Adipose tissue (tissue), 3 donors: Measurements from ENCODE around the gene WIPI1. TPM values are rescaled to one million over a fixed set of nuclear protein-coding genes. Genes with fewer than 3 reads are reported as not detected.

Experiments used
- H3K27ac ChIP-seq: one replicate; pipeline ENCODE4 v1.5.1; 2013; ENCODE audit warnings: low read depth, low read length
- WGBS, 3 donors: extraction: QIAGEN DNeasy Blood & Tissue Kit; methylation state at CpG; one replicate each; pipeline ENCODE4 v1.1.7; 2013; 5-methylcytosine and 5-hydroxymethylcytosine counted together
- polyA plus RNA-seq, 3 donors: library from polyadenylated mRNA; stranded (reverse); fragments of 200-250 nt; gene quantifications; one replicate each; pipeline ENCODE4 v1.2.3, GENCODE V29; 2013
- donor health status: healthy with polysubstance abuse.
- donor health status: Bipolar disorder and iron deficiency.
- donor health status: healthy.

The WIPI1 gene
- polyA plus RNA-seq, 3 donors, result 27.7 to 37.7 (median 37.1) TPM

DNA sequence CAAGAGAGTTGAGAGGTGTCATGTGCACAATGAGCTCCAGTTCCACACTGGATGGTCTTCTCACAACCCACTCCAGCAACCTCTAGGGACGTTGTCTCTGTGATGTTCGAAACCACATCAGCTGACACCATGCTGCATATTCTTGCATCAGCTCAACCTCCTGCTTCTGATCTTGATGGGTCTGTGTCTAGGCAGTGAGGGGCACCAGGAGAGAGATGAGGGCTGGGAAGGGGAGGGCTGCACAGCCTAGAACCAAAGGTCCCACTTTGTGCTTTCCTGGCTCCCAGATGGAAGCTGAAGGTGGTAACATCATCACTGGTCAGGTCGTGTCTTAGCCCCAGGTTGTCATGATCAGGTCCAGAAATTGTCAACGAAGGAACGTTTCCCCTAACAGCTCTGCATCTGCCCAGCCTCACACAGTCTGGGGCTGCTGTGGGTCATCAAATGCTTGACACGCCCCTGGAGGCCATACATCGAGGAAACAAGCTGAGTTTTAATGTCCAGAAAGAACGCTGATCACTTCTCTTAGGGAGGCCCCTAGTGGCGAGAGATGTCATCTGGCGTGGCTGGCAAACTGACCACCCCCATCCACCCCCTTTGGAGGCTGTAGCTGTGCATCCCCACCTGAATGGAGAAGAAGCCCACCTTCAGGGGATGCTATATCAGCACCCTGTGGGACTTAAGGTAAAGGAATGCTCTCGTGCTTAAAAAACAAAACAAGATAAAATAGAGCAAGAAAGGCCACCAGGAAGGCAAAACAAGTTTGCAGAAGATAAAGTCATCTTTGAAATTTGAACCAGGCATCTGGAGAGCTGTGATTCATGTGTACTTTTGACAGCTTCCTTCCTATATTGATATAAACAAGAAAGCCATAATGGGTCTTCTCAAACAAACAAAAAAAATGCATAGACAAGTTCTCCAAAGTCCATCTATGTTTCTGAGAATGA lies 58.3 kb downstream of the WIPI1 start:
- H3K27ac ChIP-seq, result no peak overlapping the region
- 15 to 23% (median 17%) methylated on average over 11 of the region's 11 CpGs for WGBS, 3 donors

DNA sequence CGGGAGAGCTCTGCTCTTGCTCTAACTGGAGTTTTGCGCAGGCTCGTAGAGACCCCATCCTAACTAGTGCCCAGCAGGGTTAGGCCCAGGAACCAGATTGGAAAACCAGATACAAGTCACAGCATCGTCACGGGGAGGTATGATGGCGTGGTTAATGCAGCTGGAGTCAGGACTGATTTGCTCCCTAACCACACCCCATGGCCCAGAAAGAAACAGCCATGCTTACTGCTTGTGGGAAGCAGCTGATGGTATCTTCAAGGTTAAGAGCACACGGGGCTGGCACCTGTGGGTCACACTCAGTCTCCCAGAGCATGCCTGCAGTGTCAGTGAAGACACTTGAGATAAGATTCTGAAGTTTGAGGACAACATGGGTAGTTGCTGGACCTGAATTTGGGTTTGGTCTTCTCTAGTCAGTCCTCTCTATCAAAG lies 60.2 kb downstream of the WIPI1 start:
- H3K27ac ChIP-seq, result no peak overlapping the region
- 57 to 75% (median 61%) methylated on average over 7 of the region's 7 CpGs for WGBS, 3 donors

DNA sequence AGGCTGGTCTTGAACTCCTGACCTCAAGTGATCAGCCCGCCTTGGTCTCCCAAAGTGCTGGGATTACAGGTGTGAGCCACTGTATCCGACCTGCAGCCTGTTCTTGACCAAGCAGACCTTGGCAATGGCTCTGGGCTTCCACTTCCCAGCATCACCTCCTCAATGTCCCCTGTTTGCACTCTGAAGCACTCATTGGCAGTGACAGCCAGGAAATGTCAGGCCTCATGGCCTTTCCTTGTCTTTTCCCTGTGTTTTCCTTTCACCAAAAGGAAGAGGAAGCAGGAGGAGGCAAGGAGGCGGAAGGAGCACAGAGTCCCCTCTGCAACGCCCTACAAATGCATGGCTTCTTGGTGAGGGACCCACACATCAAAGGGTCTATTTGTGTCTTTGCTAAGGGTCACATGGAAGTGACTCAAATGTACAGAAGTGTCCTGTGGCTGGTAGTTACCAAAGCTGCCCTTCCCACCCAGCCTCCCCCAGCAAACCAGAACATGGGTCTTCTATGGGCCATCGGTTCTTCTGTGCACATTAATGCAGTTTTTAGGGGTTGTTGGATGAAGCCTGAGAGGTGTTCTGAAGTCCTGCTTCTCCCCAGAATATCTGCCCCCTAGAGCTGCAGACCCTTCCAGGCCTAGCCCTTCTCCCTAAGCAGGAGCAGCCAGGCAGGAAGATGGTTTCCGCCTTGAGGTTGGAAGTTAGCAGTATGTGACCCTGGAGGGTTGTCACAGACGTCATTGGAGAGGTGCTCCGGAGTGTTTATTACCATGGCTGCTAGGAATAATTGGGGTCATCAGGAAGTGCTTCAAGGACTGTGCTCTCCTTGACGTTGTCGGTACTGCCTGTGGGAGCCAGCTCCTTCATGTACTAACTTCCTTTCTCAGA lies 60.8 kb downstream of the WIPI1 start:
- 62 to 84% (median 67%) methylated on average over 10 of the region's 10 CpGs for WGBS, 3 donors
- no peak overlapping the region for H3K27ac ChIP-seq

DNA sequence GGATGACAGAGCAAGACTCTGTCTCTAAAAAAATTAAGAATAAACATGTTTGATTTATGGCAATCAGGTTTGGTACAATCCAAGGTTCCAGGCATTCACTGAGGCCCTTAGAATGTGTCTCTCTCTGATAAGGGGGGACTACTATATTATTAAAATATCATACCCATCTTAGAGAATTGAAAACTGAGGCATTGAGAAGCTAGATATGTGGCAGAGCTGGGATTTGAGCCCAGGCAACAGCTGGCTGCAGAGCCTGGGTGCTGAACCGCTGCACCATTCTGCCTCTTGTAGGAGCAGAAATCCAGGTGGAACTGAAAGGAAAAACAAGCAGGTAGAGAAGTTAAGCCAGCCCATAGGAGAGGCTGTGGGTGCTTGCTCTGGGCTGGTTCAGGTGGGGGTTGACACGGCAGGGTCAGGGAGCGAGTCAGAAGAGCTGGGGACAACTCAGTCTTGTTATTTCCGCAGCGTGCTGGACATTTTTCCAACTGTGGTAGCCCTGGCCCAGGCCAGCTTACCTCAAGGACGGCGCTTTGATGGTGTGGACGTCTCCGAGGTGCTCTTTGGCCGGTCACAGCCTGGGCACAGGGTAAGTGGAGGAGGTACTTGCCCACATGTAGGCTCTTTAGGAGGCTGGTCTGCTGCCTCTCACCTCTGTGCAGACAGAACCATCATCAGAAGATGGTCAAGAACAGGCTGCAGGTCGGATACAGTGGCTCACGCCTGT lies 62.5 kb downstream of the WIPI1 start:
- 93 to 98% (median 97%) methylated on average over 12 of the region's 12 CpGs for WGBS, 3 donors
- H3K27ac ChIP-seq, result no peak overlapping the region

DNA sequence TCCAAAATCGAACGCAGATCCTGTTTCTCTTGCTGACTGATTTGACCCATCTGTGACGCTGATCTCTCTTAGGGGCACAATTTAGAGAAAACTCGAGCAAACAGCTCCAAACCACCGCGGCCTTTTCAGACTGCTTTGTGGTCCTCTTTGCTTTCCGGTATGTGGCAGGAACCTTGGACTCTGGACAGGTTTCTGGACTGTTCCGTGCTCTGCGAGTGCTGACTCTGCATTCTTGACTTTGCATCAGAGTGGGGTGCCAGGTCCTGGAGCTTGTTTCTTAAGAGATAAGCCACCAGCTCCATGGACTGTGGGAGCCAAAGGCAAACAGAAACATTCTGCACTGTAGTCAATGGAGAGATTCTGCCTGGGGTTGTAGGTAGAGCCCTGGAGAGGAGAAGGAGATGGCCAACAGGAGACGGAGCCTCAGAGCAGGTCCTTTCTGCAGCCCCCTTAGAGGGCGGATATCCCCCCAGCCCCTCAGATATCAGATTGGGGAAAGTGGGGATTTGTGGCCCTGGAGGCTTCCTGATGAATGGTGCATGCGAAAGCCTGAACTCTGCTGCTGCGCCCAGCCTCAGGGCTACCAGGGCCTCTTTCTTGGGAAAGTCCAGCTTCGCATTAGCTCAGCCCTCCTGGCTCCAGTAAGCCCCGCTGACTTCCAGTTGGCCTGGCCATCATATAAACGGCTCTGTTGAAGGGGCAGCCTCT lies 65.6 kb downstream of the WIPI1 start:
- WGBS, 3 donors, result 72 to 86% (median 77%) methylated on average over 16 of the region's 16 CpGs
- H3K27ac ChIP-seq, result no peak overlapping the region

DNA sequence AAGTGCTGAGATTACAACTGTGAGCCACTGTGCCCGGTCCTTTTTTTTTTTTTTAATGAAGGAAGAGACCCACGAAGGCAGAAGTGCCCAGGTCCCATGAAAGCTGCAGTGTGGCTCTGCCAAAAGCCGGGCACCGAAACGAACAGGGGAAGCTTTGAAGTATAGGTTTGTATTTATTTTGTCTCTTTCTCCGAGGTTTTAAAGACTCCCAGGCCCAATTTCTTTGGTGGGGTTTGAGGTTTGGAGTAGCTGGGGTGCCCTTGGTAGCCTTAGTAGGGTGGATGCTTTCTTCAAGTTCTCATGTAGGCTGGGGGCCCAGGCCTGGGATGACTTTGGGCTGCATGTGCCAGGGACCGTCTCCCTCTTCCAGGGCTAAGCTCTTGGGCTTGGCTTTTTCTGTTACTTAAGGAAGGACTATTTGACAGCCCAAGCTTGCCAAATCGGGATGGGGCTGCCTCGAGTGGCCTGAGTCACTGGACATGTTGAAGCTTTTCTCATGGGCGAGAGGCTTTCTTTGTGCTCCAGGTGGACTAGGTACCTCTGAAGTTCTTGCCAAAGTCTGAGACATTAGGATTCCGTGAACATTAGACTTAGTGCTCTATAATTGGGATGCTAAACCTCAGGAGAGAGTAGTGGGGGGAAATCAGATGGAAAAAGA lies 66.3 kb downstream of the WIPI1 start:
- 76 to 87% (median 78%) methylated on average over 11 of the region's 11 CpGs for WGBS, 3 donors
- no peak overlapping the region for H3K27ac ChIP-seq

DNA sequence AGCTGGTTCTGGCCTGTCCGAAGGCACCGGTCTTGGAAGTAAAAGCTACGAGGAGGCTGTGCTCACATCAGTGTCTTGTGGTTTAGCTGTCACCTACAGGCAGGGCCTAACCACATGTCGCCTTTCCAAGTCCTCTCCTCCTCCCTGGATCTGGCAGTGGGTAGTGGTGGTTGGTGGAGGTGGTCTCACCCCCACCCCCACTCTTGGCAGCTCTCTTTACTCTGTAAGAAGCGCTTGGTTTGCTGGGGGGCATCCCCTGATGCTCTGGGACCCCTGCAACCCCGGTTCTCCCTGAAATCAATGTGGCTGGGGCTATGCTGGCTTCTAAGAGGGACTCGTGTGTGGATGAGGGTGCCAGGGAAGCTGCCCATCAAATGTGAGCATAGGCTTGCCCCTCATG lies 68.3 kb downstream of the WIPI1 start:
- H3K27ac ChIP-seq, result no peak overlapping the region
- 70 to 78% (median 77%) methylated on average over 7 of the region's 7 CpGs for WGBS, 3 donors

DNA sequence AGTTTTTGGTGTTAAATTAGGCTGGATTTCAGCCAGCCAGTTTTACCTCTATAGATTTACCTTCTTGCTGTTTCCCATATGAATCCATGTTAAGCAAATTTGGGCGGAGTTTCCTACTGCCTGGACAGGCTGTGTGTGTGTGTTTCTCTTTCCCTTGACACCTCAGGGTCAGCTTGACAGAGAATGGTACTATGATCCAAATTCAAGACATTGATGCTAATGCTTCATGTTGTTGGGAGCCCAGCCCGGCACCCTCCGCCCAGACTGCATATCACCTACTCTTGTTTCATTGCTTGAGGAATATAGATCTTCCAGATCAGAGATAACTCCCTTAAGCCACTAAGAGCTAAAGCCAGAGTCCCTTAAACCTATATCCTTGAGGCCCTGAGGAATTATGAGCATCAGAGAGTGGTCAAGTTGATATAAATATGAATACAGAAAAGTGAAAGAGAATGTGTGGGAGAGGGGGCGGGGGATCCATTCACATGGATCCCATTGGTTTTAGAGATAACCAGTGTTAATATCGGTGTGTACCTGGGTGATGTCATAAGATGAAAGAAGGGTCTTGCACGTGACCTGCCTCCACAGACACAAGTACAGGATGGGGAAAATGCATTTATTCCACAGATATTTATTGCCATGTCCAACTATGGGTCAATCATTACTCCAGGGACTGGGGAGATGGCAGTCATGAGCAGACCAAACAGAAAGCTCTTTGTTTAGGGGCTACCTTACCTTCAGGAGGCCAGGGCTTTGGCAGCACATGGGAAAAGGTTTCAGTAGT lies 69.7 kb downstream of the WIPI1 start:
- no peak overlapping the region for H3K27ac ChIP-seq
- 80 to 96% (median 95%) methylated on average over 6 of the region's 6 CpGs for WGBS, 3 donors

DNA sequence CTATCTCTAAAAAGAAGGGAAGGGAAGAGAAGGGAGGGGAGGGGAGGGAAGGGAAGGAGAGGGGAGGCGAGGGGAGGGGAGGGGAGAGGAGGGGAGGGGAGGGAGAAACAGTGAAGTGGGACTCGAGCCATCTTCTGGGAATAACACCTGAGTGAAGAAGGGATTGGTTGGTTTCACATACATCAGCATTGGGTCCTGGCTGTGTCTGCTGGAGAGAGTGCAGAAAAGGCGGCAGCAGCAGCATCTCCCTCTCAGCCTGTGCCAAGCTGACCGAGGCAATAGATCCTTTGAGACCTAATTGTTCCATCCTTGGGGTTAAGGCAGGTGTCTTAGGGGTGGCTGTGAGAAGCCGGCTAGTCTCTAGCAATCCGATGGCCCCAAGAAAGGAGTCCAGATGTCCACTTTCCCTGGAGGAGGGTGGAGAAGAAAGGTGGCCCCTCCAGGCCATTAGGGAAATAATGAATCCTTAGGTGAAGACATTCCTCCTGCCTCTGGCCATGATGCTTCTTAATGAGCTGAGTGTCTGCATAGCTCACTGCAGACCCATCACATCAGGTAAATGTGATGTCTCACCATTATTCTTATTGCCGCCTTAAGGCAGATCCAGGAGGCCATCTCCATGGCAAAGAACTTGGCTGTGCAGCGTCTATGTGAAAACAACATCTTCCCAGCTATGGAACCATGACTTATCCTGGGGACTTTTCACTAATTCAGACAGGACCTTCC lies 71.6 kb downstream of the WIPI1 start:
- no peak overlapping the region for H3K27ac ChIP-seq
- WGBS, 3 donors, result 72 to 96% (median 92%) methylated on average over 7 of the region's 8 CpGs

DNA sequence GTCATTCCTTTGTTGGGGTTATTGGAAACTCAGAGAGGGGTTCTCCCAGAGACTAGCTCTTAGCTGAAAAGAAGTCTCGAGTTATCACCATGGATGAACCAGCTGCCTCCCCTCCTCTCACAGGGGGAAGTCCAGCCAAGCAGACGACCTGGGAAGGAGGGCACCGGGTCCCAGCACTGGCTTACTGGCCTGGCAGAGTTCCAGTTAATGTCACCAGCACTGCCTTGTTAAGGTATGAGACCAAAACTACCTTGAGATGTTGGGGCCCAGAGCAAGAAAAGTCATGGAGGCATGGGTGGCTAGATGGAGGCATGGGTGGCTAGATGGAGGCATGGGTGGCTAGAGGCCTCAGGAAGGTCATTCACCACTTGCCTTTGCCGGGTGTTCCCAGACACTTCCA lies 72.4 kb downstream of the WIPI1 start:
- no peak overlapping the region for H3K27ac ChIP-seq

DNA sequence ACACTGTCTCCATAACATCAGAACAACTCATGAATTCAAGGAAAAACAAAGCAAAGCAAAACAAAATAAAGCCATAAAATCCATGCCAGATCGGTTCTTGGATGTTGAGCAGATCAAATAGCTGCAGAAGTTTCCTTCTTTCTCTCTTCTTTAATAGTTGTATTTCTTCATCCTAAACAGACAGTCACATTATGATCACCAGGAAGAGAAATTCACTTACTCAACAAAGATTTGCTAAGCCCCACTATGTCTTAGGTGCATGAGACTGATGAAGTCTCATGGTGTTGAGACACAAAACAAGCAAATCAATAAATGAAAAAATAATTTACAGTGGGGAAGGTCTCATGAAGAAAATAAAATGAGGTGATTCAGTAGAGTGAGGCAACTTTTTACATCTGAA lies 72.8 kb downstream of the WIPI1 start:
- WGBS, 3 donors, result 46 to 79% (median 51%) methylated on average over 1 of the region's 1 CpG
- H3K27ac ChIP-seq, result no peak overlapping the region

More for the DNA sequence above, 72.4 kb downstream of the WIPI1 start:
- WGBS, 3 donors, result 86 to 94% (median 92%) methylated on average over 4 of the region's 4 CpGs

DNA sequence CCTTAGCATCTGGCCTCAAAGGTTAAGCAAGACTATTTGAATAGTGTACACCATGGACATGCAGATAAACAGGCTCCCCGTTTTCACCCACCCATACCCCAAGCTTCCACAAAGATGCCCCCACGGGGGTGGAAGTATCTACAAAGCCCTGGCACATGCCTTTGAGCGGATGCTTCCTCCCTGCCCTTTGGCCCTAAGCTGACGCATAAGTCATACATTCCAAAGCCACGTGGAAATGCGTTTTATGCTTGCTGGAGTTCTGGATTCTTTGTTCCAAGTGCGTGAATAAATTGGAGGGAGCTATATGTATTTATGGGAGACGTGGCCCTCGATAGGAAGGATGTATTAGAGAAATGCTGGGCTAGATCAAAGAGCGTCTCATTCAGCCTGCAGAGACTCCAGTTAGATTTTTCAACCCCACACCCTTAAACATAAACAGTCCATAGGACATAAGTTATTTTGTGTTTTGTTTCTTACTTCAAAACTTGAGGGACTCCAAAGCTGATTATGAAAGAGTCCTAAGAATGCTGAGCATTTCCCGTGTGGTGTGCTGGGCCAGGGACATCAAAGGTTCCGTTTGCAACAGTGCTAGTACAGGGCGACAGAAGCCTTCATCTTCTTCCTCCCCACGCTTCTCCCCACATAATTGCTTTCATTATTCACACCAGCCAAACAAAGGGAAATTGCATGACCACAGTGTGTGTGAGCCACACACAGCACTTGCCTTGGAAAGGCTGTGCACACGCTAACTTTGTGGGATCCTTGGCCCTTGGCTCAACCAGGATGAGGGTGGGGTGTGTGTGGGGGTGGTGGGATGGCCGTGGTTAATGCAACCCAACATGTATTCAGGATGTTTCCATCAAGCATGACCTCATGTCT lies 73.6 kb downstream of the WIPI1 start:
- no peak overlapping the region for H3K27ac ChIP-seq
- 32 to 77% (median 39%) methylated on average over 16 of the region's 16 CpGs for WGBS, 3 donors

DNA sequence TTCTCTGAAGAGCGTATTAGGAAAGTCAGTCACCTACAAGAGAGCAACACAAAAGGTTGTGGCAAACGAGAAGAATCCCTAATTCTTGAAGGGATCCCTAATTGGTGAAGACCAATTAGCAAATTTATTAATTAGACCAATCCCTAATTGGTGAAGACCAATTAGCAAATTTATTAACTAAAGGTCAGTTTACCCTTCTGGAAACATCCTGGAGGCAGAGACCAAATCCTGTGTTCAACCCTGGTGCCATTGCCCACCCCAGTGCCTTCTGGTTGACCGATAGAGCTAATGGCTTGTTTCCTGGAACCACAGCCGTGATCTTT lies 74.2 kb downstream of the WIPI1 start:
- no peak overlapping the region for H3K27ac ChIP-seq
- 67 to 82% (median 70%) methylated on average over 4 of the region's 4 CpGs for WGBS, 3 donors

DNA sequence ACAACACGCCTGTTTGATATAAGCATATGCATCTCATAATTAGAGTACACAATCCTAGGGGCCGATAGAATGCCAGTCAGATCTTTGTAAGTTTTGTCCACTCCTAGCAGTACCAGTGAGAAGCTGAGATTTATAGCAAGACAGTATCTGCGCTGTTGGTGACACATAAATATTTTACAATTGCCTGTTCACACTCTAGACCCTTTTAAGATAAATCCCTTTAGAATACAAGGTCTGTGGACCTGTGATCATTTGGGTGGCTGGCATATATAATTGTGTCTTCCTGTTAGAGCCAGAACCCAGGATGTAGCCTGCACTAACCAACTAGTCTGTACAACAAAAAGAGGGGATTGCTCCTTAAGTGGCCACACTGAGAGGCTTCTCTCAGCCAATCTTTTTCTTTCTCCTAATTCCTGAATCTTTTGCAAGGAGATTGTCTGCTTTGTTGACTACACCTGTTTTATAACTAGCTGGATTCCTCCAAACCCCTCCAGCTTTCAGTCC lies 74.7 kb downstream of the WIPI1 start:
- WGBS, 3 donors, result 89 to 94% (median 93%) methylated on average over 3 of the region's 3 CpGs
- no peak overlapping the region for H3K27ac ChIP-seq
